Calu3 (cell line): ENCODE measurements around the gene IL17RD. TPM values are rescaled to one million over a fixed set of nuclear protein-coding genes. Genes with fewer than 3 reads are reported as not detected.

Experiments
- BruUV-seq: library from RNA; stranded (reverse); fragments of 400-500 nt; replicated peaks from 2 replicates; lab custom pipeline; 2021; lab: Mats Ljungman, UMichigan
- CTCF ChIA-PET: fragments of 300-600 bp; sonication (Branson Sonifier 250); formaldehyde crosslinking; loops from one replicate; lab custom pipeline; 2022; ENCODE audit warnings: antibody characterized with exemption; lab: Charles Lee
- DNase-seq: peaks from one replicate; pipeline ENCODE4 v3.0.0; 2022
- H3K27ac Mint-ChIP-seq: one replicate; pipeline ENCODE4 v1.8.0; 2022; ENCODE audit warnings: mixed read lengths; ENCODE audit not compliant: unreplicated experiment
- H3K27me3 Mint-ChIP-seq: one replicate; pipeline ENCODE4 v1.8.0; 2022; ENCODE audit warnings: mixed read lengths; ENCODE audit not compliant: unreplicated experiment
- H3K36me3 Mint-ChIP-seq: one replicate; pipeline ENCODE4 v1.8.0; 2022; ENCODE audit warnings: mild to moderate bottlenecking, moderate library complexity, mixed read lengths; ENCODE audit not compliant: insufficient read depth, unreplicated experiment
- H3K4me1 Mint-ChIP-seq: one replicate; pipeline ENCODE4 v1.8.0; 2022; ENCODE audit warnings: mild to moderate bottlenecking, low read depth, mixed read lengths; ENCODE audit not compliant: unreplicated experiment
- H3K4me3 Mint-ChIP-seq: one replicate; pipeline ENCODE4 v1.8.0; 2022; ENCODE audit warnings: mild to moderate bottlenecking, low read depth, moderate library complexity, mixed read lengths; ENCODE audit not compliant: unreplicated experiment
- H3K9me3 Mint-ChIP-seq: one replicate; pipeline ENCODE4 v1.8.0; 2022; ENCODE audit warnings: low read depth, mixed read lengths; ENCODE audit not compliant: unreplicated experiment
- intact Hi-C: fragments of 100-400 bp; cut with micrococcal nuclease; formaldehyde crosslinking; loops from one replicate; pipeline ENCODE4 v1.10.0; 2022; ENCODE audit not compliant: unreplicated experiment
- total RNA-seq: library from RNA; stranded (reverse); gene quantifications from 2 replicates; pipeline ENCODE4 v1.2.3, GENCODE V29; 2022
- TF ChIP-seq, protein P1 (sequence below): fragments of 200-600 bp; IDR thresholded peaks from one replicate; pipeline ENCODE4 v1.8.0; 2022; ENCODE audit warnings: antibody characterized with exemption; ENCODE audit not compliant: unreplicated experiment

Gene IL17RD
- total RNA-seq, 1 experiment from 2014 or later = 2.2 TPM

DNA sequence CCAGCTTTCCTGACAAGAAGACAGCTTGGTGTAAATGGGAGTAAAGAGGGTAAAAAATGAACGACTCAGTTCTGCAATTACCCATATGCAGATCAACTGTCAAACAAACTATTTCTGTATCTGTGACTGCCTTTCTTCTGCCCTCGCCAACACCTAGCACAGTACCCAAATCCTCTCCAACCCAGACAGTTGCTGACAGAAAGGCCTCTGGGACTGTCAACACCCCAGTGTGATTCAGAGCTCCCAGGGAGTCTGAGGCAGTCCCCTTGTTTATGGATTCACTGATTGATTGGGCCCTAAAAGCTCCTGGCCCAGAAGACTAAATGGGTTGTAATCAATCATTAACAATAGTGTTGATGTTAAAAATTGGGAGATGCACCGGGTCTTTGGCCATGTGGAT lies 20.2 kb downstream of the IL17RD start:
- CTCF ChIA-PET = interaction anchor here (0.5 to 0.6 kb wide), 2 partner anchors 84 to 343 kb away, joined by 3 to 7 read pairs; partner anchors contain the start of genes ARHGEF3 and SPATA12
- Mint-ChIP-seq H3K4me1 (no peaks in the 10 kb centered on the region), H3K36me3 (no peaks in the 10 kb centered on the region), H3K27me3 (no peaks in the 10 kb centered on the region), H3K4me3 (no peak overlapping the region), H3K27ac (no peak overlapping the region), H3K9me3 (no peaks in the 10 kb centered on the region)
- DNase-seq = no peak
- intact Hi-C loops = no loop called here
- no TSS peak for BruUV-seq
- TF ChIP-seq, protein P1, sequence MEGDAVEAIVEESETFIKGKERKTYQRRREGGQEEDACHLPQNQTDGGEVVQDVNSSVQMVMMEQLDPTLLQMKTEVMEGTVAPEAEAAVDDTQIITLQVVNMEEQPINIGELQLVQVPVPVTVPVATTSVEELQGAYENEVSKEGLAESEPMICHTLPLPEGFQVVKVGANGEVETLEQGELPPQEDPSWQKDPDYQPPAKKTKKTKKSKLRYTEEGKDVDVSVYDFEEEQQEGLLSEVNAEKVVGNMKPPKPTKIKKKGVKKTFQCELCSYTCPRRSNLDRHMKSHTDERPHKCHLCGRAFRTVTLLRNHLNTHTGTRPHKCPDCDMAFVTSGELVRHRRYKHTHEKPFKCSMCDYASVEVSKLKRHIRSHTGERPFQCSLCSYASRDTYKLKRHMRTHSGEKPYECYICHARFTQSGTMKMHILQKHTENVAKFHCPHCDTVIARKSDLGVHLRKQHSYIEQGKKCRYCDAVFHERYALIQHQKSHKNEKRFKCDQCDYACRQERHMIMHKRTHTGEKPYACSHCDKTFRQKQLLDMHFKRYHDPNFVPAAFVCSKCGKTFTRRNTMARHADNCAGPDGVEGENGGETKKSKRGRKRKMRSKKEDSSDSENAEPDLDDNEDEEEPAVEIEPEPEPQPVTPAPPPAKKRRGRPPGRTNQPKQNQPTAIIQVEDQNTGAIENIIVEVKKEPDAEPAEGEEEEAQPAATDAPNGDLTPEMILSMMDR = no peak

DNA sequence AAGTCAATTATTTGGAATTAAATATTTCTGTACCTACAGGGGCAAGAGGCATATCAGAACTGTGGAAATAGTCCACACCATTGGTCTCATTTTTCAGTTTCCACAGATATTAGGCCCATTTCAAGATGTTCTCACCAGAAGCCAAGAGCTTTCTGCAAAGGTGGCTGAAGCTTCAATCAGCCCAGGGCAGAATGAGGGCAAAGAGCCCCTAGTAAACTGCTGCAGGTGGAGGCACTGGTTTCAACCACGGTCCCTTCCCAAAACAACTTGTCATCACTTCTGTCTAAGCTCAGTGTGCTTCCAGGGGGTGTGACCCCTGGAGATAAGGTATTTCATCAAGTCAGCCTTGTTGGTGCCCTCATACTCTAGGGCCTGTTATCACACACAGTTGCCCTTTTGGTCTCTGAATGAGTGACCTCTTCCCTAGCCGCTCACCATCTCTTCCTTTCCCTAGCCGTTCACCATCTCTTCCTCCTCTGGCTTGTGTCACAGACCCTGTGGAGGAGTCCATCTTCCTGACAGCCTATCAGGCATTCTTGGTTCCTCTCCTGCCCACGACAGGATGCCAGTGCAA lies 21.2 kb downstream of the IL17RD start:
- CTCF ChIA-PET = no interaction called here
- BruUV-seq = no TSS peak
- no peaks in the 10 kb centered on the region for H3K27me3 Mint-ChIP-seq
- TF ChIP-seq, protein P1 = no peak
- H3K4me3 Mint-ChIP-seq = no peak overlapping the region
- DNase-seq = no peak
- H3K4me1 Mint-ChIP-seq = no peaks in the 10 kb centered on the region
- H3K36me3 Mint-ChIP-seq = no peaks in the 10 kb centered on the region
- no peaks in the 10 kb centered on the region for H3K9me3 Mint-ChIP-seq
- intact Hi-C loops = no loop called here
- no peak overlapping the region for H3K27ac Mint-ChIP-seq

DNA sequence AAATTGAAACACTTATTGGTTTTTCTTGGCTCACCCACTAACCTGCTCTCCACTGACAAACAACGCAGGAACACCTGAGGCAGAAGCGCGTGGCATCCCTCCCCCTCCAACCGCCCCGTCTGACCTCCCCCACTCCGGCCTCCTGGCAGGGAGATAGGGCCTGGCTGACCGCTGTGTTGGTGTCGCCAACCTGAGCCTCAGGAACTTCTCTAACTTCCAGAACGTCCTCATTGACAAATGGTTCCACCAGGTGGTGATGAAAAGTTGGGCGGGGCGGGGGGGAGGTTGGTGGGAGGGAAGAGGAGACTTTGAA lies 22.8 kb downstream of the IL17RD start:
- Mint-ChIP-seq H3K9me3 (no peaks in the 10 kb centered on the region), H3K27ac (no peak overlapping the region), H3K36me3 (no peaks in the 10 kb centered on the region), H3K4me1 (no peaks in the 10 kb centered on the region), H3K27me3 (peaks cover under 1% of the 10 kb centered on the region), H3K4me3 (no peak overlapping the region)
- intact Hi-C loops = no loop called here
- no TSS peak for BruUV-seq
- DNase-seq = no peak
- TF ChIP-seq, protein P1 = no peak
- CTCF ChIA-PET = no interaction called here

DNA sequence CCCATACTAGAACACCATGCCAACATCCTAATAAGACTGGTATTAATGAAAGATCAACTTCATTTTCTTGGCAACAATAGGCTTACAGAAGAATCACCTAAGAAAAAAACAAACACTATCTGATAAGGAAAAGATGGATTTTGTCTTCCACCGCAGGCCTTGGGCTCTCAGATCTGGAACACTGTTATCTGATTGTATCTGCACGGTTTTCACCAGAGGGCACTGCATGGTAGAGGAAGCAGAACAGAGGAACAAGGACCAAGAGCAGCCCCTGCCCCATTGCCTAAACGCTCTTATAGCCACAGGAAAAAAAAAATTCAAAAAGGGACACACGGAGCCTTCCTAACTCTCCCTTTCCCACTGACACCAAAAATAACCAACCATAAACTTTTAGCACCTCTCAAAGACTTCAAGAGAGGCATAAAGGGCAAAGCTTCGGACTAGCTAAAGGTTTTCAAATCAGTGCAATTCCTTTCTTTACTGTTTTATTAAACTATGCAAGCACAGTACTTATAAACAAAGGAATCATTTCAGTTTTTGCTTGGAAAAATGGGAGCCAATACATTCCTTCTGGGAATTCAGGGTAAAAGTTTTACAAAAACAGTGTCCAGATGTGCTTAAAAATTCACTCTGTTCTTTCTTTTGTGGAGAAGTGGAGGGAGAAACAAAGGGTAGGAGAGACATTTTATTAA lies 23.3 kb downstream of the IL17RD start:
- no peaks in the 10 kb centered on the region for H3K4me1 Mint-ChIP-seq
- TF ChIP-seq, protein P1 = no peak
- no peak overlapping the region for H3K27ac Mint-ChIP-seq
- DNase-seq = no peak
- intact Hi-C loops = no loop called here
- H3K9me3 Mint-ChIP-seq = no peaks in the 10 kb centered on the region
- no peaks in the 10 kb centered on the region for H3K36me3 Mint-ChIP-seq
- no peak overlapping the region for H3K4me3 Mint-ChIP-seq
- H3K27me3 Mint-ChIP-seq = peaks cover 6% of the 10 kb centered on the region
- no TSS peak for BruUV-seq
- CTCF ChIA-PET = no interaction called here
